Skeletal muscle cell (primary cell): ENCODE results near the gene PGGHG.
"Not testable (repeated sequence)": the region's sequence is repeated elsewhere in the genome, so short reads cannot be mapped to it uniquely, and the experiment has no call there.

Experiments used
- DNase-seq: peaks from one replicate; pipeline ENCODE4 v3.0.0-alpha.2; 2010; ENCODE audit warnings: low read depth
- H3K4me3 ChIP-seq: 2 replicates; pipeline ENCODE4 v1.5.1; 2011; ENCODE audit warnings: low read depth, mild to moderate bottlenecking, control low read depth, low read length, moderate library complexity

Gene PGGHG

DNA sequence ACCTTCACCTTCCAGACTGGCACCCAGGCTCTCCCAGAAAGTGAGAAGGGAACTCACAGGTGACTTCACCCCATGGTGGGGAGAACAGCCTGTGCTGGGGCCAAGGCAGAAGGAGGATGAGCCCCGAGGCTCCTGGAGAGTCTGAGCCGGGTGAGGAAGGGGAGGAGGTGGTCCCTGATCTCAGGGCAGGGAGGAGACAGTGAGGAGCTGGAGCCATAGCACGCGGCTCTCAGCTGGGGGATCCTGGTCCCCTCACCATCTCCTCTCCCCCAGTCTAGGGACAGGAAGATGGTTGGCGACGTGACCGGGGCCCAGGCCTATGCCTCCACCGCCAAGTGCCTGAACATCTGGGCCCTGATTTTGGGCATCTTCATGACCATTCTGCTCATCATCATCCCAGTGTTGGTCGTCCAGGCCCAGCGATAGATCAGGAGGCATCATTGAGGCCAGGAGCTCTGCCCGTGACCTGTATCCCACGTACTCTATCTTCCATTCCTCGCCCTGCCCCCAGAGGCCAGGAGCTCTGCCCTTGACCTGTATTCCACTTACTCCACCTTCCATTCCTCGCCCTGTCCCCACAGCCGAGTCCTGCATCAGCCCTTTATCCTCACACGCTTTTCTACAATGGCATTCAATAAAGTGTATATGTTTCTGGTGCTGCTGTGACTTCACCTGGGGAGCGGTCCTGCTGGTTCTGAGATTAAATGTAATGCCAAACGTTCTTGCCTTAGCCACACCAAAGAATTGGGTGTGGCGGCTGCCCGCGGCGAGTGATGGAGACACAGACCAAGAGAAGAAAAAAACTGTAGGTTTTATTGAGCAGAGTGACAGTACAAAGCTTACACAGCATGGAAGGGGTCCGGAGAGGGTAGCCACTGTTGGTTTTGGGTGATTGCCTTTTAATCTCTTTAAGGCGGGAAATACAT lies 20.1 kb downstream of the PGGHG start:
- DNase-seq = not testable (repeated sequence)
- H3K4me3 ChIP-seq = peak overlapping the region; percentile 53

DNA sequence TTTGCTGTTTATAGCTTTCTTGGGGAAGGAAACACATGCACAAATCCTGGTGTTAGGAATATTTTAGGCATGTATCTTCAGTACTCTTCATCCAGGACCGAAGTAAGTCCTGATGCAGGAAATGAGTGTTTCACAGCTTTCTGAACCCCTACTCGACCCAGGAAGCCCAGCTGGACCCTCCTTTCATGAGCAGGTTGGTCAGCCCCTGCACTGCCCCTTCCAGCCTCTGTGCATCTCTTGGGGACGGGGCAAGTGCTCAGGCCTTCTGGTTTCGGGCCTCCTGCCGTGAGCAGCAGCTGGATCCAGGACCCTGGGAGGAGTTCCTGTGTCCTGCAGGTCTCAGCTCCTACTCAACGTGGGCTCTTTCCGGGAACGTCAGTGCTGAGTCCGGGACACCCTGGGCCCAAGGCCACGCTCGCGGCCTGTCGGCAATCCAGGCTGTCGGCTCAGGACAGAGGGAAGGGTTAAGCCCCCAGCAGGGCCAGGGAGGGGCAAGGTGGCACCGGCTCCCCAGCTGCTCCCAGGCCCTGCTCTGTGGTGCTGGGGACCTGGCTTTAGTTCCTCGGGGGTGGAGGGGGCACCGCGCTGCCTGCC lies 21.1 kb downstream of the PGGHG start:
- H3K4me3 ChIP-seq = peak overlapping the region; percentile 53
- not testable (repeated sequence) for DNase-seq

DNA sequence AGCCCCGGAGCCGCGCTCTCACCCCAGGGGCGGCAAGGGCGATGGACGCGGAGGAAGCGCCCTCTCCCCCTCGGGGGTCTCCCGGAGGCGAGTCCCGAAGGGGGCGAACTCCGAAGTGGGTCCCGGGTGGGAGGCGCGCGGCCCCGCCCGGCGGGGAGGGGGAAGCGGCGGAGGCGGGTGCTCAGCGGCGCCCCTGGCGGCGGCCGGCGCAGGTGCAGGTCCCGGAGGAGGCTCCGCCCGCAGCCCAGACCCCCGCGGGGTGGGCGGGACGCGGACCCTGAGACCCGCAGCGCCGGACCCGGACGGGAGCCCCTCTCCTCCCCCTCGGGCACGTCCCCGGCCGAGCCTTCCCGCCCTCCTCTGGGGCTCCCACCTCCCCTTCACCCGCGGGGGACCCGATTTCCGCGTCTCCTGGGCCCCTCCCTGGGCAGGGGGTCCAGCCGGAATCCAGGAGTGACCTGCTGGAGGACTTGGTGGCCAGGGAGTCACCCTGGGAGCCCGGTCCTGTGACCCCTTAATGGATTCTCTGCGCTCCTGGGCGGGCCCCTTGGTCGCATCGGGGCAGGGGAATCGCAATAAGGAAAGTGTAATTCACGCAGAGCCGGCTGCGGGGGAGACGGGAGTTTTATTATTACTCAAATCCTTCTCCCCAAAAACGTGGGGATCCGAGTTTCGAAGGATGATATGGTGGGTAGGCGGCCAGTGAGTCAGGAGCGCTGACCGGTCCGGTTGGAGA lies 22.3 kb downstream of the PGGHG start:
- not testable (repeated sequence) for DNase-seq

DNA sequence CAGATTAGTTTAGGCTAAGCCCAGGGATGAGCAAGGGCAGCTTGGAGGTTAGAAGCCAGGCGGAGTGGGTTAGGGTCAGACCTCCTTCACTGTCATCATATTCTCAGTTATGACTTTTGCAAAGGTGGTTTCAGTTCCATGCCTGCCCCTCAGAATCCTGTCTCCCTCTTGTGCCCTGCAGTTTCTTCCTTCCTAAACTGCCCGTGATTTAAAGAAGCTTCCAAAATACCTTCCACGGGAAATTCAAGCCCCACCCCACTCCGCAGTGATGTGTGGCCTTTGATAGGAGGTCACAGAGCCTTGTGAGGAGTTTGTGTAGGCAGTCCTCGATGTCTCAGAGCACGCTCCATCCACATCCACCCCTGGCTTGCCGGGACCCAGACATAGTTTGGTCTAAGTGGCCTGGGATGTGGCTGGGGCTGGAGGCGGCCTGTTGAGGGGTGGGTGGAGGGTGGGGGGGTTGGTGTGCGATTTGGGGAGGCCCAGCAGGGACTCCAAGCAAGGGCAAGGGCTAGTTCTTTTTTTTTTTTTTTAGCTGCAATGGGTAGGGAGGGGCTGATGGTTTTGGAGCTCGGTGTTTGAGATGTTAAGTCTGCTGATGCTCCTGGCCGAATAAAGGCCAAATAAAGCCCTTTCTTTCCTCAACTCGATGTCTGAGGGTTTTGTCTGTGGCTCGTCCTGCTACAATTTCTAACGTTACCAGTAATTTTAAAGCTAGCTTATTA lies 23.3 kb downstream of the PGGHG start:
- no peak for DNase-seq
- H3K4me3 ChIP-seq = no peak overlapping the region

More for the DNA sequence above, 22.3 kb downstream of the PGGHG start:
- H3K4me3 ChIP-seq = peak overlapping the region; percentile 27

DNA sequence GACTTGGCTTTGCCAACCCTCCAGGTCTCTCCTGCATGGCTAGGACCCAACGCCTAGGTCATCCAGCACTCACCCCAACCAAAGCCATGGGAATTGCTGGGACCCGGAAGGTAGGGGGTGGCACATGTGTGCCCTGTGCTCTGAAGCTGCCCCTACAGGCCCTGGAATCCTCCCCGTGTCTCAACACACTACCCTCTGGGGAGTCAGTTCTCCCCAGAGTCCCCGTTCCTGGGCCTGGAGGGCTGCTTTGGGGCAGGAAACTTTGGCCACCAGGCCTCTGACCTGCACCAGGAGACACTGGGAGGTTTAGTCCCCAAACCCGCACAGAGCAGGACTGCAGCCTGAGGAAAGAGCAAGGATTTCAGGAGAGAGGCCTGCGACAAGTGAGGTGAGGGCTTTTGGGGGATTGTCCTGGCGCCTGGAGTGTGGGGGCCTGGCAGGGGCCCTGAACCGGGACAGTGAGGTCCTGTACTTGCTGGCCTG lies 24.4 kb downstream of the PGGHG start:
- H3K4me3 ChIP-seq = no peak overlapping the region
- no peak for DNase-seq

DNA sequence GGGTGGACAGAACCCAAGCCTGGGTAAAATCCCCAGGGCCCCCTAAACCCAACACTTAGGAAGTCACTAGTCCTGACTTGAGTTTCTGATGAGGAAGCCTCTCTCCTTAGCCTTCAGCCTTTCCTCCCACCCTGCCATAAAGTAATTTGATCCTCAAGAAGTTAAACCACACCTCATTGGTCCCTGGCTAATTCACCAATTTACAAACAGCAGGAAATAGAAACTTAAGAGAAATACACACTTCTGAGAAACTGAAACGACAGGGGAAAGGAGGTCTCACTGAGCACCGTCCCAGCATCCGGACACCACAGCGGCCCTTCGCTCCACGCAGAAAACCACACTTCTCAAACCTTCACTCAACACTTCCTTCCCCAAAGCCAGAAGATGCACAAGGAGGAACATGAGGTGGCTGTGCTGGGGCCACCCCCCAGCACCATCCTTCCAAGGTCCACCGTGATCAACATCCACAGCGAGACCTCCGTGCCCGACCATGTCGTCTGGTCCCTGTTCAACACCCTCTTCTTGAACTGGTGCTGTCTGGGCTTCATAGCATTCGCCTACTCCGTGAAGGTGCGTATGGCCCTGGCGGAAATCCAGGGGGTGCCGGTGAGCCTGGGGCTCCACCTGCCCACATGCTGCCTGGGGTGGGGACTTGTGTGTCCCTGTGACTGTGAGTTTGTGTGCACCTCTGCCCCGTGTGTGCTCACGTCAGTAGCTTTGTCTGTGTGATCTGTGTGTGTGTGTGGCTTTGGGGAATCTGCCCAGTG lies 25.0 kb downstream of the PGGHG start, which contains the start of gene IFITM1:
Gene IFITM1 (plus strand): TSS at position 254 of the 767 bp plus-strand sequence. CDS start 131 bp downstream, at position 385.
- peak within 1 kb of the TSS; percentile 52 for H3K4me3 ChIP-seq
- DNase-seq = no peak

DNA sequence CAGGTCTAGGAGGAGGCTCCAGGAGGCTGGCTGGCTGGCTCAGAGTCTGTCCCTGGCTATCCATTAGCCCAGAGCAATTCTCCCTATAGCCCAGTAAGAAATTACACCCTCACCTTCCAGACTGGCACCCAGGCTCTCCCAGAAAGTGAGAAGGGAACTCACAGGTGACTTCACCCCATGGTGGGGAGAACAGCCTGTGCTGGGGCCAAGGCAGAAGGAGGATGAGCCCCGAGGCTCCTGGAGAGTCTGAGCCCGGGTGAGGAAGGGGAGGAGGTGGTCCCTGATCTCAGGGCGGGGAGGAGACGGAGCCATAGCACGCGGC lies 25.6 kb downstream of the PGGHG start:
- peak overlapping the region; percentile 52 for H3K4me3 ChIP-seq
- not testable (repeated sequence) for DNase-seq

DNA sequence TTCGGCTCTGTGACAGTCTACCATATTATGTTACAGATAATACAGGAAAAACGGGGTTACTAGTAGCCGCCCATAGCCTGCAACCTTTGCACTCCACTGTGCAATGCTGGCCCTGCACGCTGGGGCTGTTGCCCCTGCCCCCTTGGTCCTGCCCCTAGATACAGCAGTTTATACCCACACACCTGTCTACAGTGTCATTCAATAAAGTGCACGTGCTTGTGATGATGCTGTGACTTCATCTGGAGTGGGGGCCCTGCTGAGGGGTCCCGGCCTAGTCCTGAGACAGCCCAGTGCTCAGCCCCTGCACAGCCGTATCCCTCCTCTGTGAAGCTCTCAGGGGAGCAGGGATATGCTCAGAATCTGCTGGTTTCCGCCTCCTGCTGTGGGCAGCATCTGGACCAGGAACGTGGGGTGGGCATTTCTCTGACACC lies 26.1 kb downstream of the PGGHG start:
- peak overlapping the region; percentile 52 for H3K4me3 ChIP-seq
- no peak for DNase-seq

DNA sequence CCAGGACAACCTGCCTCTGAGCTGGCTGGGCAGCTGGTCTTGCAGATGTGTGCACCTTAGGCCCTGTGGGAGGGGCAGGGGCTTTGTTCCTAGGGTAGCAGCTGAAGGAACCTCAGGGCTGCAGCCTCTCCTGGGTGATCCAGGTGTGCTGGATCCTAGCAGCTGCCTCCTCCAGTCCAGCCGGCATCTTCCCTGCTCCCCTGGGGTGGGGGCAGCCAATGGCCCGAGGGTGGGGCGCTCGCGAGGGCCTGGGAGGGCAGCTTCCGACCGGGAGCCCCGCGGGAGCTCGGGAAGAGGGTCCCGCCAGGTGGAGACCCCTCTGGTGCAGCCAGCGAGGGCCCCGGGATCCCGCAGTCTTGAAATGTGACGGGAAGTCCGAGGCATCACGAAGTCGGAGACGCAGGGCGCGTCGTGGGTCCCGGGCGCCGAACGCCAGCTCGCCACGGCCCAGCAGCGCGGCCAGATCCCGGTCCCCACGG lies 26.6 kb downstream of the PGGHG start:
- no peak for DNase-seq
- H3K4me3 ChIP-seq = peak overlapping the region; percentile 52

DNA sequence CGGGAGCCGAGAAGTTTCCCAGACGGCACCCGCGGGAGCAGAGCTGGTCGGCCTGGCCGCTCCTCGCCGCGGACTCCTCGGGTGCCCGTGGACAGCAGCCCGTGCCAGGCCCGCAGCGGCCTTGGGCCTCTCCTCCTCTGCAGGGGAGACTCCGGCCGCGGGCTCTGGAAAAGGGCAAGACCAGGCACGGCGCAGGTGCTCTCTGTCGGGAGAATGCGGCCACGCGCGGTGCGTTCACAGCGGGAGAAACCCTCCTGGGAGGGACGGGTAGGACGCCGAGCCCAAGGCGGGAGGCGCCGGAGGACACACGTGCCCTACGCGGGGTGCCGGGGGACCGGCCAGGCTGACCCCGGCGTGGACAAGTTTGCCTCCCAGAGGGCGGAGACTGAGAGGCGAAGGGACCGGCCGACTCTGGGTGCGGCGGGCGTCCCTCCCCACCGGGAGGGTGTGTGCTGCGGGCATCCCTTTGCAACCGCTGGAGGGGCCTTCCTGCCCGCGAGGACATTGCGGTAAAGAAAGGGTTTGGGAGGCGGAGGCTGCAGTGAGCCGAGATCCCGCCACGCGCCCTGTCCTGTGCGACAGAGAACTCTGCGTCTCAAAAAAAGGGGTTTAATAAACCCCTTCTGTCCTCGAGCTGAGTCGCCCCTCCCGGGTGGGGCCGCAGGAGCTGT lies 27.2 kb downstream of the PGGHG start:
- no peak for DNase-seq
- peak overlapping the region; percentile 52 for H3K4me3 ChIP-seq

DNA sequence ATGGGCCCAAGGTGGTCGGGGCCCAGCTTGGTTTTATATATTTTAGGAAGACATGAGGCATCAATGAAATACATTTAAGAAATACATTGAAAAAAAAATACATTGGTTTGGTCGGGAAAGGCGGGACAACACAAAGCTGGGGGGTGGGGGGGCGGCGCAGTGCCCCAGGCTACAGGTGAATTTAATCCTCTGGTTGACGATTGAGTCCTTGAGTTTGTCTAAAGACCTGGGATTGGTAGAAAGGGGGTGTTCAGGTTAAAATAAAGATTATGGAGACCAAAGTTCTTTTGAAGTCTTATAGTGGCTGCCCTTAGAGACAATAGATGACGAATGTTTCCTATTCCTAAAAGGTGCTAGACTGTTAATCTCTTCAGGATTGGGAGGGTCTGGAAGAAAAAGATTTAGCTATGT lies 28.0 kb downstream of the PGGHG start:
- H3K4me3 ChIP-seq = no peak overlapping the region
- DNase-seq = no peak

DNA sequence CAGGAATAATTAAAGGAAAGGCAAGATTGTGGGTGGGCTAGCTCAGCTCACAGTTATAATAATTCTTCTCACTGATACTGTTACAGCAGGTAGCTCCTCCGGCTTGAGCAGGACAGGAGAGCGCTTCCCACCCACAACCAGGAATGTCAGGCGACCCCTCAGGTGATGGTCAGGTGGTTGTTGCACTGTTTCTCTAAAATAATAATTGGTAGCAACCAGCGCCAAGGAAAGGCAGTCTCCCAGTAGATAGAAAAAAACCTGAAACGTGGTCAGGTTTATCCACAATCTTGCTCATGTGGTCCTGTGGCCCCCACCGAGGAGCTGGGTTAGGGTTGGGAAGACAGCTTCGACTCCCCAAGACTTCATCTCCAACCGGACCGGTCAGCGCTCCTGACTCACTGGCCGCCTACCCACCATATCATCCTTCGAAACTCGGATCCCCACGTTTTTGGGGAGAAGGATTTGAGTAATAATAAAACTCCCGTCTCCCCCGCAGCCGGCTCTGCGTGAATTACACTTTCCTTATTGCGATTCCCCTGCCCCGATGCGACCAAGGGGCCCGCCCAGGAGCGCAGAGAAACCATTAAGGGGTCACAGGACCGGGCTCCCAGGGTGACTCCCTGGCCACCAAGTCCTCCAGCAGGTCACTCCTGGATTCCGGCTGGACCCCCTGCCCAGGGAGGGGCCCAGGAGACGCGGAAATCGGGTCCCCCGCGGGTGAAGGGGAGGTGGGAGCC lies 28.9 kb downstream of the PGGHG start:
- peak overlapping the region; percentile 18 for H3K4me3 ChIP-seq
- not testable (repeated sequence) for DNase-seq

DNA sequence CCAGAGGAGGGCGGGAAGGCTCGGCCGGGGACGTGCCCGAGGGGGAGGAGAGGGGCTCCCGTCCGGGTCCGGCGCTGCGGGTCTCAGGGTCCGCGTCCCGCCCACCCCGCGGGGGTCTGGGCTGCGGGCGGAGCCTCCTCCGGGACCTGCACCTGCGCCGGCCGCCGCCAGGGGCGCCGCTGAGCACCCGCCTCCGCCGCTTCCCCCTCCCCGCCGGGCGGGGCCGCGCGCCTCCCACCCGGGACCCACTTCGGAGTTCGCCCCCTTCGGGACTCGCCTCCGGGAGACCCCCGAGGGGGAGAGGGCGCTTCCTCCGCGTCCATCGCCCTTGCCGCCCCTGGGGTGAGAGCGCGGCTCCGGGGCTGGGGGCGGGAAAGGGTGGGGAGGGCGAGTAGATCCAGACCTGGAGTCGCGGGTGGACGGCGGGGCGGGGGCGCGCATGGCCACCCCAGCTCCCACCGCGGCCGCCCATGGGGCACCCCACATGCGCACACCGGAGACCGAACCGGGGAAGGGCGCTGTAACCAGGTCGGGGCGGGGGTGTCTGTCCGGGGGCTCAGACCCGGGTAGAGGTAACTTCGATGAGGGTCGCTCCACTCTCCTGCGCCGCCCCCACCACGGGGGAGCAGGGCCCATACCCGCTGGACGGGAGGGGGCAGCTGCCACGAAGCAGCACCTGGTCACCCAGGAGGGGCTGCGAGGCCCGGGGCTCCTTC lies 29.6 kb downstream of the PGGHG start:
- not testable (repeated sequence) for DNase-seq
- H3K4me3 ChIP-seq = peak overlapping the region; percentile 71

DNA sequence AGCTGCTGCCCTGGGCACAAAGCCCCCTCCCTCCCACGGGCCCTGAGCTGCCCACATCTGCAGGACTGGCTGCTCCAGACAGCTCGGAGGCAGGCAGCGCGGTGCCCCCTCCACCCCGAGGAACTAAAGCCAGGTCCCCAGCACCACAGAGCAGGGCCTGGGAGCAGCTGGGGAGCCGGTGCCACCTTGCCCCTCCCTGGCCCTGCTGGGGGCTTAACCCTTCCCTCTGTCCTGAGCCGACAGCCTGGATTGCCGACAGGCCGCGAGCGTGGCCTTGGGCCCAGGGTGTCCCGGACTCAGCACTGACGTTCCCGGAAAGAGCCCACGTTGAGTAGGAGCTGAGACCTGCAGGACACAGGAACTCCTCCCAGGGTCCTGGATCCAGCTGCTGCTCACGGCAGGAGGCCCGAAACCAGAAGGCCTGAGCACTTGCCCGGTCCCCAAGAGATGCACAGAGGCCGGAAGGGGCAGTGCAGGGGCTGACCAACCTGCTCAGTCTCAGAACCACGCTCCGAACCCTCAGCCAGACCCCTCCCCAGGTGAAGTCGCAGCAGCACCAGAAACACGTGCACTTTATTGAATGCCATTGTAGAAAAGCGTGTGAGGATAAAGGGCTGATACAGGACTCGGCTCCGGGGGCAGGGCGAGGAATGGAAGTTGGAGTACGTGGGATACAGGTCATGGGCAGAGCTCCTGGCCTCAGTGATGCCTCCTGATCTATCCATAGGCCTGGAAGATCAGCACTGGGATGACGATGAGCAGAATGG lies 30.4 kb downstream of the PGGHG start:
- not testable (repeated sequence) for DNase-seq
- H3K4me3 ChIP-seq = peak overlapping the region; percentile 71

DNA sequence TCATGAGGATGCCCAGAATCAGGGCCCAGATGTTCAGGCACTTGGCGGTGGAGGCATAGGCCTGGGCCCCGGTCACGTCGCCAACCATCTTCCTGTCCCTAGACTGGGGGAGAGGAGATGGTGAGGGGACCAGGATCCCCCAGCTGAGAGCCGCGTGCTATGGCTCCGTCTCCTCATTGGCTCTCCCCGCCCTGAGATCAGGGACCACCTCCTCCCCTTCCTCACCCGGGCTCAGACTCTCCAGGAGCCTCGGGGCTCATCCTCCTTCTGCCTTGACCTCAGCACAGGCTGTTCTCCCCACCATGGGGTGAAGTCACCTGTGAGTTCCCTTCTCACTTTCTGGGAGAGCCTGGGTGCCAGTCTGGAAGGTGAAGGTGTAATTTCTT lies 31.0 kb downstream of the PGGHG start:
- DNase-seq = not testable (repeated sequence)
- H3K4me3 ChIP-seq = peak overlapping the region; percentile 71

DNA sequence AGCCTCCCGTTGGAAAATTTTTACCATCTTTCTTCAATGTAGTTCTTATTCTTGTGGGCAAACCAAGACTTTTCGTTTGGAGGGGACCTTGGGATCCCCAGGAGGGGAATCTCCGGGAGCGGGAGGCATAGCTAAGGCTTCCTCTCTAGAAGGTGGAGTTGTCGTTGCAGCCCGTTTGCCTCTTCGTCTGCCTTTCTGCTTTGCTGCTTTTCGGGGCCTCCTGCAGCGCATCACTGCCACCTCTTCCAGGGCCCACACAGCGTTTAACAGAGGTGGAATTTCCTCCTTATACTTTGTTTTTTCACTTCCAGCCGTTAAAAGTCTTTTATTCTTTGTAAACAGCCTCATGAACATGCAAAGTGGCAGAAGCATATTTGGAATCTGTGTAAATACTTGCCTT lies 35.2 kb downstream of the PGGHG start:
- H3K4me3 ChIP-seq = no peak overlapping the region
- DNase-seq = no peak
